ENCODE results near the gene SPAG5.

DNA sequence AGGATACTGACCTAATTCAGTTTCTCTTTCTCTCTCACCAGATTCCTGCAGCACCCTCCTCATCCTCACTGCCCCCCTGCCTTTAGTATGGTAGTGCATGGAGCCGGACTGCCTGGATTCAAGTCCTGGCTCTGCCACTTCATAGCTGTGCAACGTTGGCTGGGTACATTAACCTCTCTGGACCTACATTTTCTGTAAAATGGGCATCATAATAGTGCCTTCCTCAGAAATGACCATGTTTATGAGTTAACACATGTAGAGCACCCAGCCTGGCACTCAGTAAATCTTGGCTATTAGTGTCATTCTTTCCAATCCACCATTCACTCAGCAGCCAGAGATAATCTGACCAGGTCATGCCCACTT is 53.7 kb downstream of the SPAG5 start:
- TF ChIP-seq POLR2AphosphoS5 (IDR thresholded peaks at IDR 0.05) (no peak), POLR2A (IDR thresholded peaks at IDR 0.05) (no peak), CTCF (IDR thresholded peaks at IDR 0.05) (no peak)

Measured in suprapubic skin (tissue), 4 donors.